Neutrophil (primary cell): Measurements from ENCODE around the gene KRTAP6-2.

ENCODE experiments used
- H3K27ac ChIP-seq: fragments of 200-600 bp; sonication (generic); 2 replicates; pipeline ENCODE4 v1.5.1; 2016; ENCODE audit warnings: mild to moderate bottlenecking, moderate library complexity
- H3K27me3 ChIP-seq: fragments of 200-600 bp; sonication (generic); 2 replicates; pipeline ENCODE4 v1.6.0; 2016; ENCODE audit warnings: mild to moderate bottlenecking
- H3K36me3 ChIP-seq: fragments of 200-600 bp; sonication (generic); 2 replicates; pipeline ENCODE4 v1.5.1; 2017
- H3K4me1 ChIP-seq, 2 experiments: fragments of 200-600 bp in 1 of 2; sonication (generic) in 1 of 2; 1 replicate in 1 of 2; 2 replicates in 1 of 2; pipeline versions ENCODE4 v1.5.1 to v1.6.1; 2013 to 2016; ENCODE audit warnings: low read depth in 1 of 2, low read length in 1 of 2, mild to moderate bottlenecking in 1 of 2, moderate library complexity in 1 of 2; ENCODE audit not compliant: control insufficient read depth in 1 of 2, insufficient read depth in 1 of 2
- H3K4me3 ChIP-seq, 2 experiments: fragments of 200-600 bp in 1 of 2; sonication (generic) in 1 of 2; 1 replicate in 1 of 2; 2 replicates in 1 of 2; pipeline ENCODE4 v1.5.1; 2013 to 2016; ENCODE audit warnings: low read depth in 1 of 2, low read length in 1 of 2, mild to moderate bottlenecking in 1 of 2, moderate library complexity in 1 of 2
- H3K9me3 ChIP-seq: fragments of 200-600 bp; sonication (generic); 2 replicates; pipeline ENCODE4 v1.5.1; 2016
- CTCF ChIP-seq: fragments of 200-600 bp; sonication (generic); IDR thresholded peaks from 2 replicates; pipeline ENCODE4 v1.5.1; 2016; ENCODE audit warnings: antibody characterized with exemption

KRTAP6-2 gene

GRCh38 chr21:30600787-30601186 lies 2.1 kb upstream of the KRTAP6-2 start, which contains the start of gene KRTAP22-1:
TSS of gene KRTAP22-1 (plus strand) at chr21:30601087.
- no peak for TF ChIP-seq CTCF

GRCh38 chr21:30592140-30592539 lies 6.6 kb downstream of the KRTAP6-2 start, which contains the start of gene KRTAP6-3:
TSS of gene KRTAP6-3 (plus strand) at chr21:30592440. CDS start at chr21:30592446, 6 bp downstream.
- H3K27ac ChIP-seq: no peak within 1 kb of the TSS
- H3K36me3 ChIP-seq: no peaks in the 10 kb centered on the region
- TF ChIP-seq CTCF: no peak
- H3K4me3 ChIP-seq: no peak within 1 kb of the TSS
- no peaks in the 10 kb centered on the region for H3K9me3 ChIP-seq
- H3K27me3 ChIP-seq: no peaks in the 10 kb centered on the region
- H3K4me1 ChIP-seq: no peaks in the 10 kb centered on the region

More at GRCh38 chr21:30600787-30601186, 2.1 kb upstream of the KRTAP6-2 start, which contains the start of gene KRTAP22-1:
- H3K27ac ChIP-seq: no peak within 1 kb of the TSS
- no peaks in the 10 kb centered on the region for H3K36me3 ChIP-seq
- no peak within 1 kb of the TSS for H3K4me3 ChIP-seq
- no peaks in the 10 kb centered on the region for H3K4me1 ChIP-seq
- no peaks in the 10 kb centered on the region for H3K9me3 ChIP-seq
- no peaks in the 10 kb centered on the region for H3K27me3 ChIP-seq

- H3K36me3 ChIP-seq: no peaks in the 10 kb centered on the region
- no peaks in the 10 kb centered on the region for H3K9me3 ChIP-seq
- H3K27ac ChIP-seq: no peak within 1 kb of the TSS
- no peaks in the 10 kb centered on the region for H3K4me1 ChIP-seq
- TF ChIP-seq CTCF: no peak
- H3K27me3 ChIP-seq: no peaks in the 10 kb centered on the region
- no peak within 1 kb of the TSS for H3K4me3 ChIP-seq
Measured at GRCh38 chr21:30590297-30590696, 8.4 kb downstream of the KRTAP6-2 start, which contains the start of gene KRTAP22-2. TSS of gene KRTAP22-2 (minus strand) at chr21:30590397.

- Histone ChIP-seq H3K4me3 (no peak overlapping the region), H3K4me1 (no peaks in the 10 kb centered on the region), H3K36me3 (no peaks in the 10 kb centered on the region), H3K27me3 (no peaks in the 10 kb centered on the region), H3K27ac (no peak overlapping the region), H3K9me3 (no peaks in the 10 kb centered on the region)
- TF ChIP-seq CTCF: no peak
Measured at GRCh38 chr21:30582870-30583269, 15.8 kb downstream of the KRTAP6-2 start.

GRCh38 chr21:30580132-30580531 lies 18.6 kb downstream of the KRTAP6-2 start:
- H3K4me3 ChIP-seq: no peak overlapping the region
- no peaks in the 10 kb centered on the region for H3K9me3 ChIP-seq
- no peaks in the 10 kb centered on the region for H3K4me1 ChIP-seq
- H3K36me3 ChIP-seq: no peaks in the 10 kb centered on the region
- no peak overlapping the region for H3K27ac ChIP-seq
- TF ChIP-seq CTCF: no peak
- no peaks in the 10 kb centered on the region for H3K27me3 ChIP-seq

- no peak overlapping the region for H3K27ac ChIP-seq
- H3K36me3 ChIP-seq: no peaks in the 10 kb centered on the region
- no peak overlapping the region for H3K4me3 ChIP-seq
- no peaks in the 10 kb centered on the region for H3K4me1 ChIP-seq
- TF ChIP-seq CTCF: no peak
- H3K27me3 ChIP-seq: no peaks in the 10 kb centered on the region
- H3K9me3 ChIP-seq: no peaks in the 10 kb centered on the region
Measured at GRCh38 chr21:30579346-30579745, 19.4 kb downstream of the KRTAP6-2 start.
